ENCODE results near the gene LYZL6.
A peak's percentile ranks its signal among the peaks of the same experiment; 100 is the strongest.
"Not testable (repeated sequence)": the region's sequence is repeated elsewhere in the genome, so short reads cannot be mapped to it uniquely, and the experiment has no call there.

Gene LYZL6

GRCh38 chr17:35906191-35906925, 37.2 kb downstream of the LYZL6 start:
- no peak for DNase-seq

GRCh38 chr17:35903451-35903850, 40.1 kb downstream of the LYZL6 start:
- DNase-seq: no peak

GRCh38 chr17:35901631-35902175, 41.8 kb downstream of the LYZL6 start:
- DNase-seq: no peak

- DNase-seq: no peak
These were observed 42.6 kb downstream of the LYZL6 start for GRCh38 chr17:35900708-35901480.

- DNase-seq: no peak
These were observed 43.2 kb downstream of the LYZL6 start for GRCh38 chr17:35900280-35900679.

- DNase-seq: peak in 1 of 2 experiments; percentile 37
These were observed 45.0 kb downstream of the LYZL6 start for GRCh38 chr17:35898283-35899070.

- not testable (repeated sequence) for DNase-seq
These were observed 45.7 kb downstream of the LYZL6 start for GRCh38 chr17:35897772-35898171.

- DNase-seq: no peak
These were observed 47.6 kb downstream of the LYZL6 start for GRCh38 chr17:35895636-35896587.

GRCh38 chr17:35894206-35894605, 49.3 kb downstream of the LYZL6 start:
- DNase-seq: no peak

GRCh38 chr17:35893751-35894150, 49.8 kb downstream of the LYZL6 start:
- no peak for DNase-seq

- DNase-seq: no peak
These were observed 51.1 kb downstream of the LYZL6 start for GRCh38 chr17:35892091-35893035.

GRCh38 chr17:35891269-35891668, 52.2 kb downstream of the LYZL6 start:
- DNase-seq: no peak

GRCh38 chr17:35890774-35891155, 52.7 kb downstream of the LYZL6 start:
- no peak for DNase-seq

GRCh38 chr17:35889818-35890773, 53.4 kb downstream of the LYZL6 start:
- DNase-seq: no peak

- DNase-seq: no peak
These were observed 54.3 kb downstream of the LYZL6 start for GRCh38 chr17:35889241-35889640.

All from SHP77 (cell line).